ENCODE data around the gene NRDE2.

The NRDE2 gene

DNA sequence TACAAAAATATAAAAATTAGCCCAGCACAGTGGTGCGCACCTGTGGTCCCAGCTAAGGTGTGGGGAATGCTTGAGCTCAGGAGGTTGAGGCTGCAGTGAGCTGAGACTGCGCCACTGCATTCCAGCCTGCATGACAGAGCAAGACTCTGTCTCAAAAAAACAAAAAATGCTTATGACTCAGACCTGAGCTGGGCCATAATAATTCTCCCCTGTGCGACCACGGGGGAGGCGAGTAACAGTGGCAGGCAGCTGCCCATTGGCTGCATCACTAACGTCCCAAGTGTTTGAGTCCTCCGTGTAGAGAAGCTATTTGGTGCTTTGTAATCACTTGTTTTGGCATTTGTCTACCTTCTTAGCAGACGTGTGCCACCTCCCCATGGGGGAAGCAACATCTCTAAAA lies 50.5 kb downstream of the NRDE2 start:
- TF ChIP-seq, protein P1, sequence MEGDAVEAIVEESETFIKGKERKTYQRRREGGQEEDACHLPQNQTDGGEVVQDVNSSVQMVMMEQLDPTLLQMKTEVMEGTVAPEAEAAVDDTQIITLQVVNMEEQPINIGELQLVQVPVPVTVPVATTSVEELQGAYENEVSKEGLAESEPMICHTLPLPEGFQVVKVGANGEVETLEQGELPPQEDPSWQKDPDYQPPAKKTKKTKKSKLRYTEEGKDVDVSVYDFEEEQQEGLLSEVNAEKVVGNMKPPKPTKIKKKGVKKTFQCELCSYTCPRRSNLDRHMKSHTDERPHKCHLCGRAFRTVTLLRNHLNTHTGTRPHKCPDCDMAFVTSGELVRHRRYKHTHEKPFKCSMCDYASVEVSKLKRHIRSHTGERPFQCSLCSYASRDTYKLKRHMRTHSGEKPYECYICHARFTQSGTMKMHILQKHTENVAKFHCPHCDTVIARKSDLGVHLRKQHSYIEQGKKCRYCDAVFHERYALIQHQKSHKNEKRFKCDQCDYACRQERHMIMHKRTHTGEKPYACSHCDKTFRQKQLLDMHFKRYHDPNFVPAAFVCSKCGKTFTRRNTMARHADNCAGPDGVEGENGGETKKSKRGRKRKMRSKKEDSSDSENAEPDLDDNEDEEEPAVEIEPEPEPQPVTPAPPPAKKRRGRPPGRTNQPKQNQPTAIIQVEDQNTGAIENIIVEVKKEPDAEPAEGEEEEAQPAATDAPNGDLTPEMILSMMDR (IDR thresholded peaks at IDR 0.05; ENCODE audit: low read depth, low read length): no peak
- no peak overlapping the region for H3K4me3 ChIP-seq (replicated peaks in 1 of 2; ENCODE audit: low read depth in 2 of 2, low read length in 2 of 2)
- DNase-seq (ENCODE audit: low read depth in 2 of 2): peak; percentile 56 to 90

DNA sequence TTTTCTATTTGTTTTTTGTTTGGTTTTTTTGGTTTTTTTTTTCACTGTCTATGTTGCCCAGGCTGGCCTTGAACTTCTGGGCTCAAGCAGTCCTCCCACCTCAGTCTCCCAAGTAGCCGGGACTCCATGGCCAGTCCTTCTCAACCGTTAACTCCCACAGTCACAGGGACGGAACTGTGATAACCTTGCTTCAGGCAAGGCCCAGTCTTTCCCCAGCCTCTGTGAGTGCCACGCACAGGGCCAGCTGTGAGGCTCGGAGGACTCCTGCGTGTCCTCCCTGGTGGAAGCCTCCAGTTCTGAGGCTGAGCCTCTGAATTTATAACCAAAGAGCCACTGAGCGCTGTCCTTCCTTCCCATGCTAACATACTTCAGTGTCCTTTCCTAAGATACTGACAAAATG lies 51.6 kb downstream of the NRDE2 start:
- no peak overlapping the region for H3K4me3 ChIP-seq (replicated peaks in 1 of 2; ENCODE audit: low read depth in 2 of 2, low read length in 2 of 2)
- TF ChIP-seq, protein P1 (IDR thresholded peaks at IDR 0.05; ENCODE audit: low read depth, low read length): no peak
- no peak for DNase-seq (ENCODE audit: low read depth in 2 of 2)

DNA sequence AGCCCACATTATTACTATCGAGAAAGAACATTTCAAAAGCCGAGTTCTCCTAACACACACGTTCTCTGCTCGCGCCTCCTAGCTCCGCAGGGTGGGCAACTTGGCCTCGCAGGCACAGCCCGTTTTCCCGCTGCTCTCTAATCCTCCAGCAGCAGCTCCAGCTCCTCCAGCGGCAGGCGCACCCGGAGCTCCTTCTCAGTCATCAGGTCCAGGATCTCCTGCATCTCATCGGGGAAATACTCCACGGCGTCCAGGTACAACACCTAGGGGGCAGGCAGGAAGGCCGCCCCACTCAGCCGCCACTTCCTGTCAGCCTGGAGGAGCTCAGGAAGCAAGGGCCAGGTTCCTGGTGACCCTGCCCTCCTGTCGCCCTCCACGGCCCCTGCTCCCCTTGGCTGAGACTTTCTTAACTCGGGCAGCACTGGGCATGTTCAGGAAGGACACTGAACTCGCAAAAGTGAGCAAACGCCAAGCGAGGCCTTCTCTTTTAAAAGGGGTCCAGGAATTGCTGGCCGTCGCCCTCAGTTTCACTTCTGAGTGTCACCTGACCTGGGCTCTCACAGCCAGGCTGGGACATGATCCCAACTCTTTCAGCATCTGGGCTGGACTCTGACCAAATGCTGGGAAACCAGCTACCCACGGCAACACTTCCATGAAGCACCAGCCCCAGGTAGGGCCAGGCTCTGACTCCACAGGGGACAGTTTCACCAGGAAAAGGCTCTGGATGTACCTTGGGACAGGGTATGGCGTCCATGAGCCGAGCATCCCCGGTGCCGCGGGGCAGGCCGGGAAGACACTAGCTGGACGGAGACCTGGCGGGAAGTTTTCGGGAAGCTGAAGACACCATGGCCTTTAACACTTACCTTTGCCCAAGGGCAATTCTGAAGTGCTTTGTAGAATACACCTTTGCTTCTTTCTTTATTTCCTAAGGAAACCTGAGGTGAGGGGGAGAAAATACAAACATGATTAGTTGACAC lies 53.3 kb downstream of the NRDE2 start:
- TF ChIP-seq, protein P1 (IDR thresholded peaks at IDR 0.05; ENCODE audit: low read depth, low read length): no peak
- H3K4me3 ChIP-seq (replicated peaks in 1 of 2; ENCODE audit: low read depth in 2 of 2, low read length in 2 of 2): no peak overlapping the region
- DNase-seq (ENCODE audit: low read depth in 2 of 2): no peak

DNA sequence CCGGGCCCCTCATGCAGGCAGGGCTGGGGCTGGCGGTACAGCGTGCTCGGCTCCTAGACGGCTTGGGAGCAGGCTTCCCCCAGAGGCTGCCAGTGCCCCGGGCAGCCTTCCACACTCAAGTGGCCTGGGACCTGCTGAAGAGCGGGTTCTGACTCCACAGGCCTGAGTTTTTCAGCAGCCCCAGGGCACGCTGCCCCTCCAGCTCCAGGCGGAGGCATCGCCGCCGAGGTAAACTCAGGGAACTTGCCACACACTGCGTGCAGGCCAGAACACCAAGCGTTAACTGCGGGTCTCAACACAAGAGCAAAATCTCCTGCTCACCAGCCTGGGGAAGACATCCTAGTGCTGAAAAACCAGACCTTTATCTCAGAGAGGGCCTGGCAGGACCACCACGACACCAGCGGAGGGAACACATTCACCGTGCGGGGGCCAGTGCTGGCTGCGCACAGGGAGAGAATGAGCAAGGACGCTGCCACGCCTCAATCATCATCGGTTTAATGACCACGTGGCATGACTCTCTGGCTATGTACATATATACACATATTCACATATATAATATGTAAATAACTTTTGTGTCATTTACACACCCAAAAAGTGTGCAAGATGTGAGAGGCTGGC lies 54.1 kb downstream of the NRDE2 start:
- DNase-seq (ENCODE audit: low read depth in 2 of 2): no peak
- no peak overlapping the region for H3K4me3 ChIP-seq (replicated peaks in 1 of 2; ENCODE audit: low read depth in 2 of 2, low read length in 2 of 2)
- TF ChIP-seq, protein P1 (IDR thresholded peaks at IDR 0.05; ENCODE audit: low read depth, low read length): no peak

DNA sequence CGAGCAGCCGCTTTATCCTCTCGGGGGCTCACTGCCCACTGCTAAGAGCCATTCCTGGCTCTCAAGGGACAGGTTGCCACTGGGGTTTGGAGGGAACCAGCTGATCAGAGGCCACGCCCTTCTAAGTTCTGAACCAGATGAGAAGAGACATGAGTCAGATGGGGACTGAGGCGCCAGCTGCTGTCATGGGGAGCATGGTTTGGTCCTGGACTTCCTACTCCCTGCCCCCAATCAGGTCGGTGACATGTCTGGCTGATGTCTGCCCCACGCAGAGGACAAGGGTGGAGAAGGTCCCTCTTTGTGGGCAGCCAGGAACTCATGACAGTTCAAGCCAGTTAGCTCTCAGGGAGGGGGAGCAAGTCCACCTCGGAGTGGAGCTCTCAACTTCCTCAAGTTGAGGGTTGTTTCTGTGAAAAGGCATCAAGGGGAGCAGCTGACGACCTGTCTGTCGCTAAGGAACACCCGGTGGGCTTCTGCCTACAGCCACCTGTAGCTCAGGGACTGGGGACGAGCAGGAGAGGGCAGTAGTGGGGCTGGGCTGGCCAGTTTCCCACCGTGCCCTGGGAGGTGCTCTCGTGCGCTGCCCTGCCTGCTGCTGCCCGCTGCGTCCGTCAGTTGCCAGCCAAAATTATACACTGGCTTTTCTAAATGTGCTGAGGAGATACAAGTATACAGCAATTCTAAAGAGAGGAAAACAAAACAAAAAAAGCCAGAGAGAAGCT lies 54.9 kb downstream of the NRDE2 start:
- peak in 1 of 2 donors; percentile 54 for DNase-seq (ENCODE audit: low read depth in 2 of 2)
- TF ChIP-seq, protein P1 (IDR thresholded peaks at IDR 0.05; ENCODE audit: low read depth, low read length): no peak
- H3K4me3 ChIP-seq (replicated peaks in 1 of 2; ENCODE audit: low read depth in 2 of 2, low read length in 2 of 2): no peak overlapping the region

DNA sequence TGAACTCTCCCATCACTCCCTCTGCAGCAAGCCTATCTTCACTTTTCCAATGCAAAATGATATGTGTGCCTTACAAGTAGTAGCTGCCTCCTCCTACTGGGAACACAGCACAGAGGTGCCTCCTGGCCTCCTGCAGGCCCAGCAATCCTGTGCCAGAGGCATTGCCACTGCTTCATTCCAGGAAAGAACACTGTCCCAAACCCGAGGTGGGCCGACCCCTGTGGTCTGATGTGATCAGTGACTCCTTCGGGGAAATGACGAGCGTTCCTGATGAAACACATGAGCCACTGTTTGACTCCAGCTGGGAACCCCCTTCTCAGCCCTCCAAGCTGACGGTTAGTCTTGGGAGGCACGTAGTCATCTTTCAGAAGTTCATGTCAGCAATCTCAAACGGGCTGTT lies 55.9 kb downstream of the NRDE2 start:
- peak; percentile 53 to 77 for DNase-seq (ENCODE audit: low read depth in 2 of 2)
- H3K4me3 ChIP-seq (replicated peaks in 1 of 2; ENCODE audit: low read depth in 2 of 2, low read length in 2 of 2): no peak overlapping the region
- TF ChIP-seq, protein P1 (IDR thresholded peaks at IDR 0.05; ENCODE audit: low read depth, low read length): no peak
